ENCODE data around the gene APEX2. TPM values are rescaled to one million over a fixed set of nuclear protein-coding genes. Genes with fewer than 3 reads are reported as not detected.

APEX2 gene
- polyA plus RNA-seq, 1 donor from 2014 or later = 3.0 TPM

DNA sequence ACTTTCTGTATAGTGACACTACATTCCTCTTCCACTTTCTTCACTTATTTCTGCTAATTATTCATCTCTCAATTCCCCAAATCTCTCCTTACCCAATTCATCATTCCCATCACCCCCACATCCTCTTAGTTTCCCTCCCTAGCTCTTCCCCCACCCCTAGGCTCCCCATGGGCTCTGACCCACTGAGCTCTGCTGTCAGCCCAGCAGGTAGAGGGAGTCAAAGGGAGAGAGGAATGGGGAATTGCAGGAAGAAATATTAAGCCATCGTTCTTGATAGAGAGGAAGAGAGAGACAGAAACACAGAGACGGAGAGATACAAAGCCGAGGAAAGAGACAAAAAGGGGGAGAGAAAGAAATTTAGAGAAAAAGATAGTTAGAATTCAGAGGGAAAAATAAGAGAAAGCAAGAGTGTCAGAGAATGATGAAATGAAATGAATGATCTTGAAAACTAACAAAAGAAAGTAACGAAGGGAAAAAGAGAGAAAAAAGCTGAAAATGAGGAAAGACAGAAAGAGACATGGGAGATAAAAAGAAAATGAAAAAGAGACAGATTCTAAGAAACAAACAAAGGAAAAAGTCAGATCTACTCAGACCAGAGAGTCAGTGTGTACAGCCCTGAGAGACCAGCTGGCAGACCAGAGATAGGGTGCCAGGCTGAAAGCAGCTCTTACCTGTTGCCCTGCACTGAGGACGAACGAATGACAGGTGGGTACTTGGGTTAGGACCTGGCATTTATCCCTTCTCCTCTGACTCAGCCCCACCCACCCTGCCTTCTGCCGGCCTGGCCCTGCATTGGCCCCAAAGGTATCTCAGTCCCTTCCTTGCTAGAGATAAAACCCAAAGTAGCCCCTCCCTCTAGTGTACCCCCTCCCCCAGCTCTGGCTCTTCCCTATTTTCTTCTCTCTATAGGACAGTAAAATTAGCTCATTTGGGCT lies 30.4 kb downstream of the APEX2 start, which contains the start of gene ALAS2:
Gene ALAS2, minus strand, starts transcription at position 707 of the 935 bp plus-strand sequence. CDS start 4,977 bp downstream, outside the sequence.
- H3K79me2 ChIP-seq (replicated peaks; ENCODE audit: insufficient read depth, low read length) = no peaks in the 10 kb centered on the region
- no peak within 1 kb of the TSS for H3K4me3 ChIP-seq (ENCODE audit: low read length)
- no peaks in the 10 kb centered on the region for H3K27me3 ChIP-seq (ENCODE audit: insufficient read depth, low read depth, low read length)
- no peaks in the 10 kb centered on the region for H3K9me2 ChIP-seq (ENCODE audit: insufficient read depth, low read length)
- no peaks in the 10 kb centered on the region for H3F3A ChIP-seq (ENCODE audit: insufficient read depth, low read length, poor library complexity, severe bottlenecking)
- no peaks in the 10 kb centered on the region for H3K9me3 ChIP-seq (ENCODE audit: low read length)
- H4K20me1 ChIP-seq (ENCODE audit: insufficient read depth) = no peaks in the 10 kb centered on the region
- H3K27ac ChIP-seq (ENCODE audit: low read length) = no peak within 1 kb of the TSS
- no peak for TF ChIP-seq RAD21 (conservative IDR thresholded peaks at IDR 0.05)
- no peak for TF ChIP-seq SMC3 (conservative IDR thresholded peaks at IDR 0.05; ENCODE audit: poor library complexity)
- TF ChIP-seq, protein P1, sequence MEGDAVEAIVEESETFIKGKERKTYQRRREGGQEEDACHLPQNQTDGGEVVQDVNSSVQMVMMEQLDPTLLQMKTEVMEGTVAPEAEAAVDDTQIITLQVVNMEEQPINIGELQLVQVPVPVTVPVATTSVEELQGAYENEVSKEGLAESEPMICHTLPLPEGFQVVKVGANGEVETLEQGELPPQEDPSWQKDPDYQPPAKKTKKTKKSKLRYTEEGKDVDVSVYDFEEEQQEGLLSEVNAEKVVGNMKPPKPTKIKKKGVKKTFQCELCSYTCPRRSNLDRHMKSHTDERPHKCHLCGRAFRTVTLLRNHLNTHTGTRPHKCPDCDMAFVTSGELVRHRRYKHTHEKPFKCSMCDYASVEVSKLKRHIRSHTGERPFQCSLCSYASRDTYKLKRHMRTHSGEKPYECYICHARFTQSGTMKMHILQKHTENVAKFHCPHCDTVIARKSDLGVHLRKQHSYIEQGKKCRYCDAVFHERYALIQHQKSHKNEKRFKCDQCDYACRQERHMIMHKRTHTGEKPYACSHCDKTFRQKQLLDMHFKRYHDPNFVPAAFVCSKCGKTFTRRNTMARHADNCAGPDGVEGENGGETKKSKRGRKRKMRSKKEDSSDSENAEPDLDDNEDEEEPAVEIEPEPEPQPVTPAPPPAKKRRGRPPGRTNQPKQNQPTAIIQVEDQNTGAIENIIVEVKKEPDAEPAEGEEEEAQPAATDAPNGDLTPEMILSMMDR (IDR thresholded peaks at IDR 0.05; ENCODE audit: poor library complexity, severe bottlenecking) = no peak
- H2AFZ ChIP-seq (ENCODE audit: low read depth, low read length) = no peak within 1 kb of the TSS
- H3K36me3 ChIP-seq (ENCODE audit: insufficient read depth, low read length) = no peaks in the 10 kb centered on the region
- no peak within 1 kb of the TSS for H3K9ac ChIP-seq (ENCODE audit: low read length)
- H3K4me2 ChIP-seq (ENCODE audit: low read length) = no peak within 1 kb of the TSS

DNA sequence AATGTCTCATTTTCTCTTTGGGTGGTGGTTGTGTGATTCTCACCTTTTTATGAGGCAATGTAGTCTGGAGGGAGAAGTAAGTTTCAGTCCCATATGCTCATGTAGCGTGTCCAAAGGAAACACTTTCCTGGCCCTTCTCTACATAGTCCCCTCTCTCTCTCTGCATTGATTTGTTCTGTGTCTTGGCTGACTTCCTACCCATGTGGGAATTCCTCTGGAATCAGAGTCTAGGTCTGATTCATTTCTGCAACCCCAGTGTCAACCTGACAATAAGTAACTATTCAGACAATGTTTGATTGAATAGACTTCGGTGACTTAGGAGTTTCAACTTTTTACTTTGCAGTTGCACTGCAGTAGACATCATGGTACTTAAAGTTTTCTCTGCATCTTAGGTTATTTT lies 33.3 kb downstream of the APEX2 start:
- no peaks in the 10 kb centered on the region for H4K20me1 ChIP-seq (ENCODE audit: insufficient read depth)
- no peaks in the 10 kb centered on the region for H3K79me2 ChIP-seq (replicated peaks; ENCODE audit: insufficient read depth, low read length)
- no peak overlapping the region for H3K9ac ChIP-seq (ENCODE audit: low read length)
- H3K4me2 ChIP-seq (ENCODE audit: low read length) = no peak overlapping the region
- no peaks in the 10 kb centered on the region for H3K36me3 ChIP-seq (ENCODE audit: insufficient read depth, low read length)
- TF ChIP-seq RAD21 (conservative IDR thresholded peaks at IDR 0.05) (no peak), TAF1 (IDR thresholded peaks at IDR 0.05; ENCODE audit: low read depth) (no peak)
- no peak overlapping the region for H3K4me3 ChIP-seq (ENCODE audit: low read length)
- H3K9me2 ChIP-seq (ENCODE audit: insufficient read depth, low read length) = no peaks in the 10 kb centered on the region
- H2AFZ ChIP-seq (ENCODE audit: low read depth, low read length) = no peak overlapping the region
- no peak overlapping the region for H3K27ac ChIP-seq (ENCODE audit: low read length)
- H3F3A ChIP-seq (ENCODE audit: insufficient read depth, low read length, poor library complexity, severe bottlenecking) = no peaks in the 10 kb centered on the region
- no peaks in the 10 kb centered on the region for H3K27me3 ChIP-seq (ENCODE audit: insufficient read depth, low read depth, low read length)
- H3K9me3 ChIP-seq (ENCODE audit: low read length) = no peaks in the 10 kb centered on the region

DNA sequence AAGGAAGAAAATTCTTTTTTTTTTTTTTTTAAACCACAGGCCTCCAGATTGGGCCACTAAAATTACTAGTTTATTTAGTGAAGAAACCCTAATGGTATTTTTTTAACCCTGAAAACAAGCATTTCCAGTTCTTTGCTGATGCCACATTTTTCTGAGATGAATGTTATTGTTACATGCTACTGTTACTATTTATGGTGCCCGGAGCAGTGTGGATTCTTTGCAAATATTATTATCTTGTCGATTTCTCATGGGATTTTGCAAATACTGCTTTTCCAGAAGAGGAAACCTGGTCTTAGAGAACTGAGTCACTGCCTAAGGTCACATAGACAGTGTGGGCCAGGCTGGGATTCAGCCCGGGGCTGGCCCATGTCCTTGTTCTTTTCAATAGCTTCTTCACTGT lies 39.3 kb downstream of the APEX2 start:
- TF ChIP-seq RAD21 (conservative IDR thresholded peaks at IDR 0.05) (no peak), EP300 (conservative IDR thresholded peaks at IDR 0.05; ENCODE audit: poor library complexity, severe bottlenecking) (no peak), TAF1 (IDR thresholded peaks at IDR 0.05; ENCODE audit: low read depth) (no peak), POLR2AphosphoS5 (IDR thresholded peaks at IDR 0.05) (no peak), EZH2 (IDR thresholded peaks at IDR 0.05; ENCODE audit: borderline replicate concordance, insufficient read depth, low read length, poor library complexity, severe bottlenecking) (no peak), SMC3 (conservative IDR thresholded peaks at IDR 0.05; ENCODE audit: poor library complexity) (no peak)
- TF ChIP-seq, protein P2, sequence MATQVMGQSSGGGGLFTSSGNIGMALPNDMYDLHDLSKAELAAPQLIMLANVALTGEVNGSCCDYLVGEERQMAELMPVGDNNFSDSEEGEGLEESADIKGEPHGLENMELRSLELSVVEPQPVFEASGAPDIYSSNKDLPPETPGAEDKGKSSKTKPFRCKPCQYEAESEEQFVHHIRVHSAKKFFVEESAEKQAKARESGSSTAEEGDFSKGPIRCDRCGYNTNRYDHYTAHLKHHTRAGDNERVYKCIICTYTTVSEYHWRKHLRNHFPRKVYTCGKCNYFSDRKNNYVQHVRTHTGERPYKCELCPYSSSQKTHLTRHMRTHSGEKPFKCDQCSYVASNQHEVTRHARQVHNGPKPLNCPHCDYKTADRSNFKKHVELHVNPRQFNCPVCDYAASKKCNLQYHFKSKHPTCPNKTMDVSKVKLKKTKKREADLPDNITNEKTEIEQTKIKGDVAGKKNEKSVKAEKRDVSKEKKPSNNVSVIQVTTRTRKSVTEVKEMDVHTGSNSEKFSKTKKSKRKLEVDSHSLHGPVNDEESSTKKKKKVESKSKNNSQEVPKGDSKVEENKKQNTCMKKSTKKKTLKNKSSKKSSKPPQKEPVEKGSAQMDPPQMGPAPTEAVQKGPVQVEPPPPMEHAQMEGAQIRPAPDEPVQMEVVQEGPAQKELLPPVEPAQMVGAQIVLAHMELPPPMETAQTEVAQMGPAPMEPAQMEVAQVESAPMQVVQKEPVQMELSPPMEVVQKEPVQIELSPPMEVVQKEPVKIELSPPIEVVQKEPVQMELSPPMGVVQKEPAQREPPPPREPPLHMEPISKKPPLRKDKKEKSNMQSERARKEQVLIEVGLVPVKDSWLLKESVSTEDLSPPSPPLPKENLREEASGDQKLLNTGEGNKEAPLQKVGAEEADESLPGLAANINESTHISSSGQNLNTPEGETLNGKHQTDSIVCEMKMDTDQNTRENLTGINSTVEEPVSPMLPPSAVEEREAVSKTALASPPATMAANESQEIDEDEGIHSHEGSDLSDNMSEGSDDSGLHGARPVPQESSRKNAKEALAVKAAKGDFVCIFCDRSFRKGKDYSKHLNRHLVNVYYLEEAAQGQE (IDR thresholded peaks at IDR 0.05; ENCODE audit: borderline replicate concordance) = no peak
- H3K4me3 ChIP-seq (ENCODE audit: low read length) = no peak overlapping the region
- no peaks in the 10 kb centered on the region for H3K9me2 ChIP-seq (ENCODE audit: insufficient read depth, low read length)
- no peak overlapping the region for H3K9ac ChIP-seq (ENCODE audit: low read length)
- H3K36me3 ChIP-seq (ENCODE audit: insufficient read depth, low read length) = no peaks in the 10 kb centered on the region
- no peaks in the 10 kb centered on the region for H3F3A ChIP-seq (ENCODE audit: insufficient read depth, low read length, poor library complexity, severe bottlenecking)
- H2AFZ ChIP-seq (ENCODE audit: low read depth, low read length) = no peak overlapping the region
- H3K79me2 ChIP-seq (replicated peaks; ENCODE audit: insufficient read depth, low read length) = no peaks in the 10 kb centered on the region
- H3K4me2 ChIP-seq (ENCODE audit: low read length) = no peak overlapping the region
- no peaks in the 10 kb centered on the region for H3K27me3 ChIP-seq (ENCODE audit: insufficient read depth, low read depth, low read length)
- no peaks in the 10 kb centered on the region for H4K20me1 ChIP-seq (ENCODE audit: insufficient read depth)
- no peaks in the 10 kb centered on the region for H3K9me3 ChIP-seq (ENCODE audit: low read length)
- no peak overlapping the region for H3K27ac ChIP-seq (ENCODE audit: low read length)
